ENCODE data around the gene PANK2. TPM values are rescaled to one million over a fixed set of nuclear protein-coding genes. Genes with fewer than 3 reads are reported as not detected.
A peak's percentile ranks its signal among the peaks of the same experiment; 100 is the strongest.

Gene PANK2
- total RNA-seq, 1 donor from 2014 or later: 16.4 TPM

DNA sequence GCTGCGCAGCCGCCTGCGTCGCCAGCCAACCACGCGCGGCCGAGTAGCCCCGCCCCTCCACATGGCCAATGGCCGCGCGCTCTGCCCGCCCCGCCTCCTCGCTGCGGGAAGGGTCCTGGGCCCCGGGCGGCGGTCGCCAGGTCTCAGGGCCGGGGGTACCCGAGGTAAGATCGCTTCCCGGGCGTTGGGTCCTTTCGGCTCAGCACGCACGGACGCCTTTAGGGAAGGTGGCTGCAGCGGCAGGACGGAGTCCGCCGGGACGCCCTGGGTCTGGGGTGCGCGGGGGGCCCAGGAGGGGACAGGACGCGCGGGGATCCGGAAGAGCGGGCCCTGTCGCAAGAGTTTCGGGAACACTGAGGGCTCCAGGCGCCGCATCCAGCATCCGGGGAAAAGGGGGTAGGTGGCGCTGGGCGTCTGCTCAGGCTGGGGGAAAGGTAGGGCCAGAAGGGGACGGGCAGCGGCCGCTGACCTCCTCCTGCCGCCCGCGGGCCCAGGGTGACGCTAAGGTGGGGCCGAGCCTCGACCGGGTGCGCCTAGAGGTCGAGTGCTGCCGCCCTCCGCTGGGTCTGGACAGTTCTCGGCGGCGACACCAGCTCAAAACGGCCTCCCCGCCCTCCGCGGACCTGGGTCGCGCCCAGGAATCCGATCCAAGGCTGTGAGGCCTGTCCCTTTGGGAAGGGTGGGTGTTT, 42.3 kb upstream of the PANK2 start, which contains the start of gene MAVS:
MAVS (plus strand) TSS at position 95 of the 689 bp plus-strand sequence. CDS start 7,791 bp downstream, outside the sequence.
- intact Hi-C loops (cut with micrococcal nuclease): no loop called here
- no peaks in the 10 kb centered on the region for H3K36me3 ChIP-seq
- peak within 1 kb of the TSS; percentile 100 for H3K4me3 ChIP-seq
- DNase-seq: peak; percentile 92
- peak within 1 kb of the TSS; percentile 99 for H3K27ac ChIP-seq (replicated peaks)
- H3K27me3 ChIP-seq (ENCODE audit: low read depth): no peaks in the 10 kb centered on the region
- TF ChIP-seq, protein P1, sequence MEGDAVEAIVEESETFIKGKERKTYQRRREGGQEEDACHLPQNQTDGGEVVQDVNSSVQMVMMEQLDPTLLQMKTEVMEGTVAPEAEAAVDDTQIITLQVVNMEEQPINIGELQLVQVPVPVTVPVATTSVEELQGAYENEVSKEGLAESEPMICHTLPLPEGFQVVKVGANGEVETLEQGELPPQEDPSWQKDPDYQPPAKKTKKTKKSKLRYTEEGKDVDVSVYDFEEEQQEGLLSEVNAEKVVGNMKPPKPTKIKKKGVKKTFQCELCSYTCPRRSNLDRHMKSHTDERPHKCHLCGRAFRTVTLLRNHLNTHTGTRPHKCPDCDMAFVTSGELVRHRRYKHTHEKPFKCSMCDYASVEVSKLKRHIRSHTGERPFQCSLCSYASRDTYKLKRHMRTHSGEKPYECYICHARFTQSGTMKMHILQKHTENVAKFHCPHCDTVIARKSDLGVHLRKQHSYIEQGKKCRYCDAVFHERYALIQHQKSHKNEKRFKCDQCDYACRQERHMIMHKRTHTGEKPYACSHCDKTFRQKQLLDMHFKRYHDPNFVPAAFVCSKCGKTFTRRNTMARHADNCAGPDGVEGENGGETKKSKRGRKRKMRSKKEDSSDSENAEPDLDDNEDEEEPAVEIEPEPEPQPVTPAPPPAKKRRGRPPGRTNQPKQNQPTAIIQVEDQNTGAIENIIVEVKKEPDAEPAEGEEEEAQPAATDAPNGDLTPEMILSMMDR (IDR thresholded peaks at IDR 0.05; ENCODE audit: borderline replicate concordance): peak; percentile 12
- H3K9me3 ChIP-seq (replicated peaks): no peaks in the 10 kb centered on the region
- peaks cover 47% of the 10 kb centered on the region for H3K4me1 ChIP-seq

DNA sequence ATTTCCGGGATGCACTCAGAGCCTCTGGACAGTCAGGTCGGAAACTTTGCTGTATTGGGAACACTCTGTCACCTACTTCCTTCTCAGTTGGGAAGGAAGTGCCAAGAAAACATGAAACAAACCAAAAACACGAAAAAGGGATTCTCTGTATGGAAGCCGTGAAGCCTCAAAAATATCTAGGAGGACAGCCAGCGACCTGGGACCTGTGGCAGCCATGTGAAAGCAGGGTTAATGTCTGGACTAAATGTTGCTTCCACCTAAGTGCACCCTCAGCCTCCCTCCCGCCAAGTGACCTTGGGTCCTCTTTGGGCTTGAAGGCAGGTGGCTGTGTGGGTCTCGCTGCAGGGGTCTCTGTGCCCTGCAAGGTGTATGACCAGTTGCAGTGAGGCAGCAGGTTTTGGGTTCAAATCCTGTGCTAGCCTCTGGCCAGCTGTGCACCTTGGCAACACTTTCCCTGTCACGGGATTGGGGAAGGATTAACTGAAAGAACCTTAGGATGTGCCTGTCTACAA, 41.7 kb upstream of the PANK2 start:
- H3K9me3 ChIP-seq (replicated peaks): no peaks in the 10 kb centered on the region
- intact Hi-C loops (cut with micrococcal nuclease): no loop called here
- H3K27ac ChIP-seq (replicated peaks): peak overlapping the region; percentile 99
- H3K4me1 ChIP-seq: peaks cover 43% of the 10 kb centered on the region
- H3K4me3 ChIP-seq: peak overlapping the region; percentile 100
- H3K27me3 ChIP-seq (ENCODE audit: low read depth): no peaks in the 10 kb centered on the region
- DNase-seq: no peak
- H3K36me3 ChIP-seq: no peaks in the 10 kb centered on the region
- TF ChIP-seq, protein P1 (IDR thresholded peaks at IDR 0.05; ENCODE audit: borderline replicate concordance): no peak

DNA sequence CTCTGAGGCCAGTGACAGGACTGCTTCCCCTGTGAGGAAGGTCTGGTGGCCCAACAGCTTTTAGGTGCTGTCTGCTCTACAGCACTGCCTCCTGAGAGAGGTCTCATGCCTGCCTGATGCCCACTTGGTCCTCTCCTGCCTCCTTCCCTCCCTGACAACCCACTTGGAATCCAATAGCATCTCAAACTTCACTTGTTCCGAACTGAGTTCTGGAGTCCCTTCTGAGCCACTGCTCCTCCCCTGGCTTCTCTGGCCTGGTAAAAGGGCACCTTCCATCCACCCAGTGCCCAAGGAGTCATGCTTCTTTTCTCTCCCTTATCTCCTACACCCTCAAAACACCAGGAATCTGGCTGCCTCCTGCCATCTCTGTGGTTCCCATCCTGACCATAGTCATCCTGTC, 40.6 kb upstream of the PANK2 start:
- peak overlapping the region; percentile 3 for H3K27ac ChIP-seq (replicated peaks)
- intact Hi-C loops (cut with micrococcal nuclease): no loop called here
- no peak for DNase-seq

DNA sequence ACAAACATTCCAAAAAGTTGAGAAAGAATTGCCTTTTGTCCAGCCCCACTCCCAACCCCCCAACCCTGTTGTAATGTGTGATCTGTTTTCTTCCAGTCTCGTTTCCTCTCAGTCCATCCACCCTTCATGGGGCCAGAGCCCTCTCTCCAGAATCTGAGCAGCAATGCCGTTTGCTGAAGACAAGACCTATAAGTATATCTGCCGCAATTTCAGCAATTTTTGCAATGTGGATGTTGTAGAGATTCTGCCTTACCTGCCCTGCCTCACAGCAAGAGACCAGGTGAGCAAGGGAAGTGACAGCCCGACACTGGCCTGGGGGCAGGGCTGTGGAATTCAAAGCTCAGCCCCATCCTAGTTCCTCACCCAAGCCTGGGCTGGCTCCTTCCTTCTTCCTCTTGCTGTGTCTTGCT, 34.7 kb upstream of the PANK2 start:
- intact Hi-C loops (cut with micrococcal nuclease): no loop called here
- Histone ChIP-seq H3K27me3 (ENCODE audit: low read depth) (no peaks in the 10 kb centered on the region), H3K36me3 (peaks cover 44% of the 10 kb centered on the region), H3K4me1 (peaks cover 14% of the 10 kb centered on the region), H3K27ac (replicated peaks) (peak overlapping the region; percentile 11), H3K9me3 (replicated peaks) (no peaks in the 10 kb centered on the region), H3K4me3 (no peak overlapping the region)
- DNase-seq: no peak
- TF ChIP-seq, protein P1 (IDR thresholded peaks at IDR 0.05; ENCODE audit: borderline replicate concordance): no peak

More for the DNA sequence above, 40.6 kb upstream of the PANK2 start:
- Histone ChIP-seq H3K27me3 (ENCODE audit: low read depth) (no peaks in the 10 kb centered on the region), H3K36me3 (no peaks in the 10 kb centered on the region), H3K4me1 (peaks cover 34% of the 10 kb centered on the region), H3K4me3 (no peak overlapping the region), H3K9me3 (replicated peaks) (no peaks in the 10 kb centered on the region)
- TF ChIP-seq, protein P1 (IDR thresholded peaks at IDR 0.05; ENCODE audit: borderline replicate concordance): no peak

DNA sequence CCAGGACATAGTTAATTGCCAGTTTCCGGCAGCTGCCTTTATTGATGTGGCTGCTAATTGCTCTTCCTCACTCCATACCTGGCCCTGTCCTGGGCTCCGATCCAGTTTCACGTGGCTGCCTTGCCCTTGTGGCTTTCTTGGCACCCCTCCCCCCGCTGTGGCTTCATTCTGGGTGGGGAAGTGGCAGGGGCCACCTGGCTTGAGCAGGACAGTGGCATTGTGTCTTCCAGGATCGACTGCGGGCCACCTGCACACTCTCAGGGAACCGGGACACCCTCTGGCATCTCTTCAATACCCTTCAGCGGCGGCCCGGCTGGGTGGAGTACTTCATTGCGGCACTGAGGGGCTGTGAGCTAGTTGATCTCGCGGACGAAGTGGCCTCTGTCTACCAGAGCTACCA, 31.8 kb upstream of the PANK2 start:
- no peak for DNase-seq
- TF ChIP-seq, protein P1 (IDR thresholded peaks at IDR 0.05; ENCODE audit: borderline replicate concordance): no peak
- Histone ChIP-seq H3K36me3 (peaks cover 74% of the 10 kb centered on the region), H3K9me3 (replicated peaks) (no peaks in the 10 kb centered on the region), H3K27me3 (ENCODE audit: low read depth) (no peaks in the 10 kb centered on the region), H3K27ac (replicated peaks) (no peak overlapping the region), H3K4me3 (no peak overlapping the region), H3K4me1 (peaks cover 14% of the 10 kb centered on the region)
- intact Hi-C loops (cut with micrococcal nuclease): no loop called here
